ENCODE measurements around the gene TRAPPC10.
A peak's percentile ranks its signal among the peaks of the same experiment; 100 is the strongest.

Gene TRAPPC10

GRCh38 chr21:44071359-44072104 is 59.4 kb downstream of the TRAPPC10 start:
- no peak for DNase-seq

DNA sequence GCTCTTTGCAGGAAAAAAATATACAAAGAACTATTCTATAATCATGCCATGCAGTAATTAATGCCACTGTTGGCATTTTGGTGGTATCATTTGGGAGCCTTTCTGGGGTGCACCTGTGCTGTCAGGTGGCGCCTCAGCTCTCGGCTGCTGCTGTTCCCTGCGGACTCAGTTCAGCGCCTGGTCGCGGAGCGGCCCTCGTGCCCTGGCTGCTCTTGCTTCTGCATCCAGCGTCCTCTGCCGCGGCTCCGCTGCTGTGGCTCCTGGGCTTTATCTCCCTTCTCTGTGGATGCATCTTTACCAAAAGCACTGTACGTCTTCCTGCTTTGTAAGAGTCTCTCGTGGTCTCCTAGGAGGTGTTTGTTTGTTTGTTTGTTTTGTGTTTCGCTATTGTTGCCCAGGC is 60.0 kb downstream of the TRAPPC10 start:
- DNase-seq, result no peak

DNA sequence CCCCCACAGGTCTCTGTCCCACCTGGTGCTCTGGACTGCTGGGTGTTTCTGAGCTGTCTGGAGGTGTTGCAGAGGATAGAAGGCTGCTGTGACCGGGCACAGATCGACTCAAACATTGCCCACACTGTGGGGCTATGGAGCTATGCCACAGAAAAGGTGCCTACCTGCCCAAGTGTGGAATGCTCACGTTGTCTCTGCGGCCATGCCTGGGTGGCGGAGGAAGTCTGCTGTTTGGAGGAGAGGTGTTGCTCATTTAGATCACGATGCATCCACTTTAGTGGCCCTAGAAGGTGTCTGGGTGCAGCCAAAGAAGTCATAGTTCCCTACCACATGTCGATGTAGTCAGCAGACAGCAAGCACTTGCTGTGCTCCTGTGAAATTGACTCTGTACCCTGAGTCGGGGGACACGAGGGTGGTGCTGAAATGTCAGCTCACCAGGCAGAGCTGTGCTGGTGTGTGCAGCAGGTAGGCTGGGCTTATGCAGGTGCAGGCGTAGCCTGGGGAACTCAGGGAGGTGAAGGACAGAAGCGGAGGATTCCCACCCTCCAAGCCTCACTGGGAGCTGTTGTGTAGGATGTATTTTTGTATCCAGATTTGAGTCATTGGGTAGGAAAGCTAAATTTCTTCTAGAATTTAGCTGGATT is 62.3 kb downstream of the TRAPPC10 start:
- DNase-seq, result no peak

- DNase-seq, result no peak
Observed at GRCh38 chr21:44076316-44076715, 64.2 kb downstream of the TRAPPC10 start.

- no peak for DNase-seq
Observed at GRCh38 chr21:44078411-44078981, 66.4 kb downstream of the TRAPPC10 start.

- DNase-seq, result no peak
Observed at GRCh38 chr21:44079446-44079845, 67.3 kb downstream of the TRAPPC10 start.

DNA sequence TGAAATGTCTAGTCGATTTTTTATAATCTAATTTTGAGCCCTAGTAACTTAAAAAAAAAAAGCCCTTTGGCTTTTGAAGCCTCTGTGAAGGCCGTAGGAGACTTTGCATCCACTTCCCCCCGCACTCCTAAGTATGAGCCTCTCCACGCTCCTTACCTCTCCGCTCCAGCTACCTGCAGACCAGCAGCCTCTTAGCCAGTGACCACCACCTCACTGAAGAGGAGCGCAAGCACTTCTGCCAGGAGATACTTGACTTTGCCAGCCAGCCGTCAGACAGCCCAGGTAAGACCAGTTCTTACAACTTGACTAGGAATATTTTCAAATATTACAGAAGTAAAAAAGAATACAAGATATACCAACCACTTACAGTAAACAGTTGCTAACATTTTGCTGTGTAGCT is 67.7 kb downstream of the TRAPPC10 start:
- DNase-seq, result no peak

DNA sequence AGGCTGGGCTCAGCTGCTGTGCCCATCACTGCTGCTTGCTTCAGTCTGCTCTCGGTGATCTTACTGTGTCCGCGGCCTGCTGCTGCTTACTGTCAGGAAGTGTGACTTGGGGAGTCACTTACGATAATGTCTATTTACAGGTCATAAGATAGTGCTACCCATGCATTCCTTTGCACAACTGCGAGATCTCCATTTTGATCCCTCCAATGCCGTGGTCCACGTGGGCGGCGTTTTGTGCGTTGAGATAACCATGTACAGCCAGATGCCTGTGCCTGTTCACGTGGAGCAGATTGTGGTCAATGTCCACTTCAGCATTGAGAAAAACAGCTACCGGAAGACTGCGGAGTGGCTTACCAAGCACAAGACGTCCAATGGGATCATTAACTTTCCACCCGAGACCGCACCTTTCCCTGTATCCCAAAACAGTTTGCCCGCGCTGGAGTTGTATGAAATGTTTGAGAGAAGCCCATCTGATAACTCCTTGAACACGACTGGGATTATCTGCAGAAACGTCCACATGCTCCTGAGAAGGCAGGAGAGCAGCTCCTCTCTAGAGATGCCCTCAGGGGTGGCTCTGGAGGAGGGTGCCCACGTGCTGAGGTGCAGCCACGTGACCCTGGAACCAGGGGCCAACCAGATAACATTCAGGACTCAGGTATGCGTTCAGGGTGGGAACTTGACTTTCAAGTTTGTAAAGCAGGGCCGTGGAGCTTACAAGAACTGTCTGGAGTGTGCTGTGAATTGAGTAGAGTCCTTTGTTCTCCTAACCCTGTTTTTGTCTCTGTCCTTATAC is 70.7 kb downstream of the TRAPPC10 start:
- DNase-seq, result no peak

DNA sequence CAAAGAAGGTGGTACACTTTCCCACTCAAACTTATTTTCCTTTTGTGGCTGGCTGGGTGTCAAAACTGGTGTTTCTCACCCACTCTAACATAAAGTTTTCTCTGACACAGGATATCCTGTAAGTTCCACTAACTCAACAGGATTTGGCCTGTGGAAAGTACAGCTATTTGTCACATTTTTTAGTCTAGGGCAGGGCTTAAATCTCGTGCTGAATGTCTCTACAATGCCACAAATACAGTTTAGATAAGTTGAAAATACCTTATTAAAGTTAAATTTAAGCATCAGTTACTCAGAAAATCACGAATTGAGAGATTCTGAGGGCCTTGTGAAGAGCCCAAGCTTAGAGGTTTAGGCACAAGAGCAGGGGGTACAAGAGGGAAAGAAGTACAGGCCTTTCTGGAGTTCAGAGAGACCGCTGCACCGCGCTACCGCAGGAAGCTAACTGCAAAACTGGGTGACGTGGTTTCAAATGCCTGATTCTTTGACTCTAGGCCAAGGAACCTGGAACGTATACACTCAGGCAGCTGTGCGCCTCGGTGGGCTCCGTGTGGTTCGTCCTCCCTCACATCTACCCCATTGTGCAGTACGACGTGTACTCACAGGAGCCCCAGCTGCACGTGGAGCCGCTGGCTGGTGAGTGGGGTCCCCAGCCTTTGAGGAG is 71.7 kb downstream of the TRAPPC10 start:
- DNase-seq, result no peak

- DNase-seq, result no peak
Observed at GRCh38 chr21:44084496-44085241, 72.6 kb downstream of the TRAPPC10 start.

DNA sequence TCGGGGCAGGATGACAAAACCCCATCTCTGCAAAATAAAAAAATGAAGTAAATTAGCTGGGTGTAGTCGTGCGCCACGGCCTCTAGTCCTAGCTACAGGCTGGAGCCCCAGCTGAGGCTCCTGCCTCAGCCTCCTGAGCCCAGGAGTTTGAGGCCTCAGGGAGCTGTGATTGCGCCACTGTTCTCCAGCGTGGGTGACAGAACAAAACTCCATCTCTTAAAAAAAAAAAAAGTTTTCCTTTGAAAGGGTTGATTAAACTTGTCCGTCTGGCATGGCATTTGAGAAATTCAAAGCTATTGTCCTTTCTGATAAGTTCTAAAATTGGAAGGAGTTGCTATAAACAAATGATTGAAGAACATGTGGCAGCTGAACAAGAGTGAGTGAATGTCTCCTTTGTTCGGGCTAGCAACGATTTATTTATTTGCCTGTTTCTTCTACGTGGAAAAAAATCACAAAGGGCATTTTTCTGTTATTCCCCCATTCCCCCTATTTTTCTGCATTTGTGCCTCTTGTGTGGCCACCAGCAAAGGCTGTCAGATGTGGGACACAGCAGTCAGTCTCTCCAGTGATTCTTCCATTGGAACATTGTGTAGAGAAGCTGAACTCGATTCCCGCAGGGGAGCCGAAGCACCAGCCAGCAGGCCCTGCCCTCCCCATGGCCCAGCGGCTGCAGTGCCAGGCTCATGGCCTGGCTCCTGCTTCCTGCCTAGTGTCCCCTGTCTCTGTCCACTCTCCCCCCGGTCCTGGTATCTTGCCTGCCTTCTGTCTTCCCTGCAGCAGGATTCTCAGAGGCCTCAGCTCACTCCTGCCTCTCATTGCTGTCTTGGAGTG is 73.6 kb downstream of the TRAPPC10 start:
- peak; percentile 41 to 51 for DNase-seq

GRCh38 chr21:44086636-44087425 is 74.7 kb downstream of the TRAPPC10 start:
- DNase-seq, result no peak

GRCh38 chr21:44087426-44088400 is 75.6 kb downstream of the TRAPPC10 start:
- DNase-seq, result no peak

DNA sequence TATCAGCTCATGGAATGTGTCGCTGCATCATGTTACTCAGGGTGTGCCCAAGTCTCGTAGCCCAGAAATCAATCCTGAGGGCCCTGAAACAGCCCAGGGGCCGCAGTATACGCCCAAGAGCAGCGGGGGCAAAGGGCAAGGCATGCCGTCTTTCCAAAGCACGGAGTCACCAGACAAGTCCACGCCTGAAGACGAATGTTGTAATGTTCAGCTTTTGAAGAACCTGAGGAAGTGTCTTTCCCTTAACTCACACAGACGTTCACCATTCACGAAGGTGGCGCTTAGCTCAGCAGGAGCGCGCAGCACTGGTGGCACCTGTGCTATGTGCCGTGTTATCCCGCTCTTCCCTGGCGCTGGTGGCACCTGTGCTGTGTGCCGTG is 76.3 kb downstream of the TRAPPC10 start:
- no peak for DNase-seq

DNA sequence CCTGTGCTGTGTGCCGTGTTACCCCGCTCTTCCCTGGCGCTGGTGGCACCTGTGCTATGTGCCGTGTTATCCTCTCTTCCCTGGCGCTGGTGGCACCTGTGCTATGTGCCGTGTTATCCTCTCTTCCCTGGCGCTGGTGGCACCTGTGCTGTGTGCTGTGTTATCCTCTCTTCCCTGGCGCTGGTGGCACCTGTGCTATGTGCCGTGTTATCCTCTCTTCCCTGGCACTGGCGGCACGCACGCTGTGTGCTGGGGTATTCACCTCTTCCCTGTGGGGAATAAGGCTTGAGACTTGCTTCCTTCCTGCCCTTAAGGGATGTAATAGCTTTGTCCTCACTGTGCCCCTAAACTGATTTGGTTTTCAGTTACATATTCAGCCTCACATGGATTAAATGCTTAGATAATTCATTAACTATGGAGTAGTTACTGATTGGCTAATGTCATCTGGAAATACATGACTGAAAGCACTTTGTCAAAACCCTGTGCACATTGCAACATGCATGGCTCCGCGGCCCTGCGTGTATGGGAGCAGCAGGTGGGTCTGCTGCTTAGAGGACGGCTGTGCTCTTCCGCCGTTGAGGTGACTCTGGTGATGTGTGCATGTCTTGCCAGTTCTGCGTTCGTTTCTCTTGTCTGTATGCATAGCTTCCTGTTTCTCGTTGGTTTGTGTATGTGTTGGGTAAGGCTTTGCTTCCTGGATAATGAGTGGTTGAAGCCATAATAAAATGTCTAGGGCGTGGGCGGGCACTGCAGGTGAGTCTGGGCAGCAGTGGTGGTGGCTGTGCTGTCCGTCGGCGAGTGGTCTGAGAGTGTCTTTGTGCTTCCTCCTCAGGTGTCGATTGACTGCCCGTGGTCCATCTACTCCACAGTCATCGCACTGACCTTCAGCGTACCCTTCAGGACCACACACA is 77.1 kb downstream of the TRAPPC10 start:
- no peak for DNase-seq

DNA sequence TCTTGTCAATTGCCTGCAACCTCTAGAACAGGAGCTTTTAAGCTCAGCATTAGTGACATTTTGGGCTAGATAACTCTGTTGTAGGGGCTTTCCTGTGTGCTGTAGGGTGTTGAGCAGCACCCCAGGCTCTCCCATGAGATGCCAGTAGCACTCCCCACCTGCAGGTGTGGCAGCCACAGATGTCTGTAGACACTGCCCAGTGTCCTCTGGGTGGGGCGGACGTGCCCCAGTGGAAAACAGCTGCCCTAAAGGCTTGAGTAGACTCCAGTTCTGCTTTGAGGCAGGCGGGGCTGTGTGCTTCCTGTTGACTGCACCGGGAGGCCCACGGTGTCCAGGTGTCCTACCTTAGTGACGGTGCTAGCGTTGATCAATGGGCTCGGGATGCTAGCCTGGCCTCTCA is 78.2 kb downstream of the TRAPPC10 start:
- no peak for DNase-seq

DNA sequence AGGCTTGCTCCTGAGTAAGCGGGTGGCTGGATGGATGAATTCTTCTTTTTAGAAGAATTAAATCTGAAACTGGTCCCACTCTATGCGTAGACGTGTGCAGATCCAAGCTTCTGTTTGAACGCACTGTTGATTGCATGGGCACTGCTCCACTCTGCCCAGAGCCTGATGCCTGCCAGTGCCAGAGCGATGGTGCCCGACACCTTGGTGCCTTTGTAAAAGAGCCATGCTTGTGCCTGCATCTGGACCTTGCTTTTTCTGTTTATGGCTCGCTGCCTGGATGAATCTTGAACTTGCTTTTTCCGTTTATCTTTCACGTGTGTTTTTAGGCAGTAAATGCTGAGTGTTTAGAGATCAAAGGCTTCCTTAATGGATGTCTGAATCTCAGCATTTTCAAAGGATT is 80.1 kb downstream of the TRAPPC10 start:
- DNase-seq, result no peak

DNA sequence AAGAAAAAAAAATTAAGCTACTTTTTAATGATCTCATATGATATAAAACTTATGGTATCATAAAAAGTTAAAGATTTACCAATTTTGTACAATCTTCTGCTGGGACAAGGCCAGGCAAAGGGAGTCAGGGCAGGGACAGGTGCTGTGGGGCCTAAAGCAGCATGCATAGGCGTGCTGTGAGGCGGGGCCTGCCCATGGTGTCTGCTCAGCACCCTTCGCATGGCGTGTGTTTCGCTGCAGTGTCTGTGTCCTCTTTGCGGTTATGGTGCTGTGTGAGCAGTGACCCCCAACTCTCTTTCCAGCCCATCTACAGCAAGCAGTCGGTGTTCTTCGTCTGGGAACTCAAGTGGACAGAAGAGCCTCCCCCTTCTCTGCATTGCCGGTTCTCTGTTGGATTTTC is 81.7 kb downstream of the TRAPPC10 start:
- no peak for DNase-seq
